ENCODE measurements around the gene CTTN. TPM values are rescaled to one million over a fixed set of nuclear protein-coding genes. Genes with fewer than 3 reads are reported as not detected.

The CTTN gene
- total RNA-seq, 3 donors from 2014 or later, result 223 to 314 (median 280) TPM

- DNase-seq, result peak in 1 of 3 donors; percentile 27
- Histone ChIP-seq H3K4me3 (no peak overlapping the region), H3K4me1 (ENCODE audit: low read depth) (no peaks in the 10 kb centered on the region), H3K9me3 (peaks cover 8% of the 10 kb centered on the region), H3K36me3 (ENCODE audit: low read depth) (no peaks in the 10 kb centered on the region)
- no peak for ATAC-seq
- TF ChIP-seq CTCF (IDR thresholded peaks at IDR 0.05), result no peak
- intact Hi-C loops (cut with DNase I, micrococcal nuclease), result no loop called here
Measured at GRCh38 chr11:70486026-70486415, 87.7 kb downstream of the CTTN start.

Other genes with a start within 250 kb of the CTTN start
- 10 to 100 TPM; 26.3 to 31.0 (median 26.9) TPM for gene FADD, start 195.2 kb upstream of the CTTN start, total RNA-seq
- 10 to 100 TPM; 58.5 to 65.7 (median 65.0) TPM for gene PPFIA1, start 127.8 kb upstream of the CTTN start, total RNA-seq

All from mucosa of descending colon (tissue), 3 donors.